Loucy (cell line): ENCODE measurements around the gene PHKB.

Source experiments
- H2AFZ ChIP-seq: fragments of 200-600 bp; sonication (generic); 2 replicates; pipeline ENCODE4 v1.6.0; 2016; ENCODE audit warnings: antibody characterized with exemption, mild to moderate bottlenecking, low read length, moderate library complexity
- H3F3A ChIP-seq: fragments of 200-600 bp; 2 replicates; pipeline ENCODE4 v1.6.0; 2016; ENCODE audit warnings: antibody characterized with exemption, low read depth, mild to moderate bottlenecking
- H3K27me3 ChIP-seq: fragments of 200-600 bp; sonication (generic); 2 replicates; pipeline ENCODE4 v1.6.1; 2014; ENCODE audit warnings: low read length, mild to moderate bottlenecking; ENCODE audit not compliant: insufficient read depth, poor library complexity, severe bottlenecking
- H3K36me3 ChIP-seq: fragments of 200-600 bp; sonication (generic); 2 replicates; pipeline ENCODE4 v1.6.1; 2016; ENCODE audit warnings: low read length; ENCODE audit not compliant: insufficient read depth
- H3K4me1 ChIP-seq: fragments of 200-600 bp; sonication (generic); 2 replicates; pipeline ENCODE4 v1.5.1; 2014; ENCODE audit warnings: low read length, mild to moderate bottlenecking; ENCODE audit not compliant: insufficient read depth, poor library complexity, severe bottlenecking
- H3K4me2 ChIP-seq: fragments of 200-600 bp; sonication (generic); 2 replicates; pipeline ENCODE4 v1.6.0; 2014; ENCODE audit warnings: antibody characterized with exemption, low read length, low read depth, mild to moderate bottlenecking; ENCODE audit not compliant: poor library complexity, severe bottlenecking
- H3K4me3 ChIP-seq: fragments of 200-600 bp; sonication (generic); 2 replicates; pipeline ENCODE4 v1.5.1; 2014; ENCODE audit warnings: low read length, mild to moderate bottlenecking, mixed read lengths; ENCODE audit not compliant: poor library complexity, severe bottlenecking
- H3K79me2 ChIP-seq: fragments of 200-600 bp; sonication (generic); 2 replicates; pipeline ENCODE4 v1.6.1; 2014; ENCODE audit warnings: low read length; ENCODE audit not compliant: insufficient read depth
- H3K9ac ChIP-seq: fragments of 200-600 bp; sonication (generic); 2 replicates; pipeline ENCODE4 v1.6.0; 2014; ENCODE audit warnings: mild to moderate bottlenecking, low read depth, low read length, moderate library complexity; ENCODE audit not compliant: poor library complexity, severe bottlenecking
- H3K9me2 ChIP-seq: fragments of 200-600 bp; sonication (generic); replicated peaks from 2 replicates; pipeline ENCODE4 v1.6.1; 2016; ENCODE audit warnings: low read depth, low read length, mixed read lengths
- H3K9me3 ChIP-seq: fragments of 200-600 bp; sonication (generic); 2 replicates; pipeline ENCODE4 v1.6.1; 2014; ENCODE audit warnings: mild to moderate bottlenecking, antibody characterized with exemption, low read length, low read depth; ENCODE audit not compliant: insufficient read depth
- H4K20me1 ChIP-seq: fragments of 200-600 bp; sonication (generic); 2 replicates; pipeline ENCODE4 v1.6.0; 2014; ENCODE audit warnings: antibody characterized with exemption, low read length, mild to moderate bottlenecking; ENCODE audit not compliant: insufficient read depth, poor library complexity, severe bottlenecking
- EZH2phosphoT487 ChIP-seq: fragments of 200-600 bp; IDR thresholded peaks from 2 replicates; pipeline ENCODE4 v1.6.1; 2018; ENCODE audit warnings: antibody characterized with exemption, mild to moderate bottlenecking, moderate library complexity, borderline replicate concordance
- TF ChIP-seq, protein P1 (sequence below): fragments of 200-600 bp; sonication (generic); conservative IDR thresholded peaks from 2 replicates; pipeline ENCODE4 v1.5.1; 2014; ENCODE audit warnings: mild to moderate bottlenecking, antibody characterized with exemption, low read length

Gene PHKB

DNA sequence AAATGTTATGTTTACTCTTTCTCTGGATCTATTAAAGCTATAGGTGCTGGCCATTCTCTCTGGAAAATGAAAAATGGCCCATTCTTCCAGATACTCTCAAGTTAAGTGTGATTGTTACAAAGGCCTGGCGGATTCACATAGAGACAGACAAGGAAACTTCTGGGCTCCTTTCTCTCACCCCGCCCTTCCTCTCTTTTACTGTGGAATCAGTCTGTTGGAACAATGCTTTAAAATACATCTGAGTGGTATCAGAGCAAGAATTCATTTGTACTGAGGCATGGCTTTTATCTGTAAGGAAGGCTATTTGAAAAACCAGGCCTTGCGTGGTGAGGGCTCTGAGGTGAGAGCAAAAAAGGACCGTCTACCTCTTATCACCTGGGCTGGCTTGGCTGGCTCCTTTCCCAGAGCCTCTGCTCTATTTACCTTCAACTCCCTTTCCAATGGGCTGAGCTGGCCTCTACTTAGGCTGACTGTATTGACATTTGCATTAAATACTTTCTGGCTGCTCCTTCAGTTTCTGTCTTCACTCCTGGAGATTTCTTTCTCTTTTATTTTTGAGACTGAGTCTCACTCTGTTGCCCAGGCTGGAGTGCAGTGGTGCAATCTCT, 274.0 kb downstream of the PHKB start:
- Histone ChIP-seq H3K4me3 (no peak overlapping the region), H3K9me2 (no peaks in the 10 kb centered on the region), H3K36me3 (no peaks in the 10 kb centered on the region), H4K20me1 (no peaks in the 10 kb centered on the region), H3K9me3 (no peaks in the 10 kb centered on the region), H3K4me2 (no peak overlapping the region), H3K9ac (no peak overlapping the region), H3K79me2 (no peaks in the 10 kb centered on the region), H3K4me1 (no peaks in the 10 kb centered on the region), H2AFZ (no peak overlapping the region), H3K27me3 (no peaks in the 10 kb centered on the region), H3F3A (no peaks in the 10 kb centered on the region)
- no peak for TF ChIP-seq EZH2phosphoT487
- TF ChIP-seq, protein P1, sequence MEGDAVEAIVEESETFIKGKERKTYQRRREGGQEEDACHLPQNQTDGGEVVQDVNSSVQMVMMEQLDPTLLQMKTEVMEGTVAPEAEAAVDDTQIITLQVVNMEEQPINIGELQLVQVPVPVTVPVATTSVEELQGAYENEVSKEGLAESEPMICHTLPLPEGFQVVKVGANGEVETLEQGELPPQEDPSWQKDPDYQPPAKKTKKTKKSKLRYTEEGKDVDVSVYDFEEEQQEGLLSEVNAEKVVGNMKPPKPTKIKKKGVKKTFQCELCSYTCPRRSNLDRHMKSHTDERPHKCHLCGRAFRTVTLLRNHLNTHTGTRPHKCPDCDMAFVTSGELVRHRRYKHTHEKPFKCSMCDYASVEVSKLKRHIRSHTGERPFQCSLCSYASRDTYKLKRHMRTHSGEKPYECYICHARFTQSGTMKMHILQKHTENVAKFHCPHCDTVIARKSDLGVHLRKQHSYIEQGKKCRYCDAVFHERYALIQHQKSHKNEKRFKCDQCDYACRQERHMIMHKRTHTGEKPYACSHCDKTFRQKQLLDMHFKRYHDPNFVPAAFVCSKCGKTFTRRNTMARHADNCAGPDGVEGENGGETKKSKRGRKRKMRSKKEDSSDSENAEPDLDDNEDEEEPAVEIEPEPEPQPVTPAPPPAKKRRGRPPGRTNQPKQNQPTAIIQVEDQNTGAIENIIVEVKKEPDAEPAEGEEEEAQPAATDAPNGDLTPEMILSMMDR = no peak

DNA sequence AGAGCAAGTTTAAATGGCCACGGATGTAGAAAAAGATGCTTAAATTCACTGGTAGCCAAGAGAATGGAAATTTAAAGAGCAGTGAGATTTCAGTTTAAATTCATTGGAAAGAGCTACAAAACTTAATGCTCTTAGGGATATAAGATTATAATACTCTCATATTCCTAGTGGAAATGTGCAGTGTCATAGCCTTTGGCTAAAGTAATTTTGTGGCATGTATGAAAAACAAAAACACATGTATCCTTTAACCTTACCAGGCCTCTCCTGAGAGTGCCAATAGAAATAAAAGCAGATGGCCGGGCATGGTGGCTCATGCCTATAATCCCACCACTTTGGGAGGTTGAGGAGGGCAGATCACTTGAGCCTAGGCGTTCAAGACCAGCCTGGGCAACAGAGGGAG, 289.2 kb downstream of the PHKB start:
- TF ChIP-seq EZH2phosphoT487 = no peak
- TF ChIP-seq, protein P1 = no peak
- Histone ChIP-seq H3K9me2 (no peaks in the 10 kb centered on the region), H3K27me3 (no peaks in the 10 kb centered on the region)

More for the DNA sequence above, 289.2 kb downstream of the PHKB start:
- Histone ChIP-seq H3K9me3 (no peaks in the 10 kb centered on the region), H3K79me2 (no peaks in the 10 kb centered on the region), H3K4me2 (no peak overlapping the region), H2AFZ (no peak overlapping the region), H4K20me1 (no peaks in the 10 kb centered on the region), H3K36me3 (no peaks in the 10 kb centered on the region), H3K9ac (no peak overlapping the region), H3K4me3 (no peak overlapping the region), H3K4me1 (no peaks in the 10 kb centered on the region), H3F3A (no peaks in the 10 kb centered on the region)
